HG02852 (cell line): ENCODE measurements around the gene NFATC1.

Experiments used
- ATAC-seq: cut with Tn5 transposase; IDR thresholded peaks from one replicate; pipeline ENCODE4 v1.9.1; 2021; ENCODE audit warnings: mild to moderate bottlenecking, moderate library complexity; ENCODE audit not compliant: unreplicated experiment

The NFATC1 gene

DNA sequence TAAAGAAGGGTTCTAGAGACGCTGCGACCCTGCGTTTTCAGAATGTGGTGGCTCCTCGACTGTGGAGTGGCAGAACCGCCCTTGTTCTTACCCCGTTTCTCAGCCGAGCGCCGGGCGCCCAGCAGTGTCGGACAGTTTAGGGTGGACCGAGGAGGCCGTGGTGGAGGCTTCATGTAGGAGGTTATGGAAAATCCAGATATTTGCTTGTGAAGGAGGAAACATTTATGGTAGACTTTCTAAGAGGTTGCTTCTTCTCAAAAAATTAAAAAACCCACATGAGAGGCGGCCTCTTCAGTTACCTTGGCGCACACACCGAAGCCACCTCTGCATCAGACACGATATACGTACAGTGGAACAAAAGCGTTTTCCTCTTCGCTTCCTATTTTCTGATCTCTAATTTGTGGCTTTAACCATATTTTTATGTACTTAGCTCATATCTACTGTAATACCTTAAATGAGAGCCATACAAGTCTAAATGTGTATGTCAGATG, 120.8 kb downstream of the NFATC1 start:
- ATAC-seq = no peak

DNA sequence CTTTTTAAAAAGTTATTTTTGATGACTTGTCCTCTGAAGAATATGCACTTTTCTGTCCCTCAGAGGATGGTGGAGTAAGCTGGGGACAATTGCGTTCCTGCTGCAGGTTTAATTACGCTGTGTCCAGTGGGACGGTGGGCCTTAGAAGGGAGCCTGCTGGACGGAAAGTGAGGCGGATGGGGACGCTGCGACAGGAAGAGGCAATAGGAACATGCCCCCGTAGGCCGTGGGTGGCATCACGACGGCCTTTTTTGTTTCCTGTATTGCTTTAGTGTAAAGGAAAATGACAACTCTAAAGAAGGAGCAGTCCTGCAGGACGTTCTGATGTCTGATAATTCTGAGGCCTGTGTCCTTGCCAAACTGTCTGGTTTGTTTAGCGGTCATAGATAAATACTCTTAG, 121.6 kb downstream of the NFATC1 start:
- no peak for ATAC-seq

DNA sequence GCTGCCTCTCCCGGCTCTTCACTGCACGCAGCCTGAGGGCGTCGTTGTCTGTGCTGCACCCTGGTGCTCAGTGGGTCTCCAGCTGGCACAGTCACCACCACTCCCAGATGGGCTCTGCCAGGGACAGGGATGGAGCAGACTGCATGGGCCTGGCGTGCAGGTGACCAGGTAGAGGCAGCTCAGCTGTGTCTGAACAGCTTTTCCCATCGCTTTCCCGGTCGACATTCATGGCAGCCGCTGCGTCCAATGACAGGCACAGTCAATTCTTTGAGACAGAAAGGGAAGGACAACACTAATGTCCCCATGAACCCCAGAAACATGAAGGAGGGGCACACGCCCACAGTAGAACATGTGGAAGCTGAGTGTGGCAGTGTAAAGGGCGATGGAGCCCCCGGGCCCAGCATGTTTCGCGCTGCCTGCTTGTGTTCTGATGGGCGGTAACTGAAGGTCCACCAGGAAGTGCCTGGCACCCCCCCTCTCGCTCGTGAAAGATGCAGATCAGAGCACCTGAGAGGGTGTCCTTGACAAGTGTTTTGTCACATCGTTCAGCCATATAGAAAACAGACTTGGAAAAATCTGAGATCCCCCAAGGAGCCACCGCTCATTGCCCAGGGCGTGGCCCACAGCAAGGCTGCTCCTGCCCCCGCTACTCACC, 122.4 kb downstream of the NFATC1 start:
- ATAC-seq = no peak

DNA sequence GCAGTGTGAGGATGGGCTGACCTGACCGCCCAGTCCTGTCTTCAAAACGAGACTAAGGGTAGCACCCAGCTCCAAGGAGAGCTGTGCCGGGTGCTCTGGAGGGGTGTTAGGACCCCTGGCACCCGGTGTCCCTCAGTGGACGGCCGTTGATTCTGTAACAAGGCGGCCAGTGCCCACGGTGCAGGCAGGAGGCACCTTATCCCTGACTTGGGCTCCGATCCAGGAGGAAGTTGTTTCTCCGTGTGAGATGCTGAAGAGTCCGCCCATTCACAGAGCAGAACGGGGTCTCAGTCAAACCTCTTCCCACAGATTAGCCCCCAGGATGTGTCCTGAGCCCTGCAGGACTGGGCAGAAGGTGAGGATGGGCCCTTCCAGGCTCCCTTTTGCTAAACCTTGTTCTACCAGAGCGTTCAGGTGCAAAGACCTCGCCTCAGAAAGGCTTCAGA, 123.0 kb downstream of the NFATC1 start:
- no peak for ATAC-seq

DNA sequence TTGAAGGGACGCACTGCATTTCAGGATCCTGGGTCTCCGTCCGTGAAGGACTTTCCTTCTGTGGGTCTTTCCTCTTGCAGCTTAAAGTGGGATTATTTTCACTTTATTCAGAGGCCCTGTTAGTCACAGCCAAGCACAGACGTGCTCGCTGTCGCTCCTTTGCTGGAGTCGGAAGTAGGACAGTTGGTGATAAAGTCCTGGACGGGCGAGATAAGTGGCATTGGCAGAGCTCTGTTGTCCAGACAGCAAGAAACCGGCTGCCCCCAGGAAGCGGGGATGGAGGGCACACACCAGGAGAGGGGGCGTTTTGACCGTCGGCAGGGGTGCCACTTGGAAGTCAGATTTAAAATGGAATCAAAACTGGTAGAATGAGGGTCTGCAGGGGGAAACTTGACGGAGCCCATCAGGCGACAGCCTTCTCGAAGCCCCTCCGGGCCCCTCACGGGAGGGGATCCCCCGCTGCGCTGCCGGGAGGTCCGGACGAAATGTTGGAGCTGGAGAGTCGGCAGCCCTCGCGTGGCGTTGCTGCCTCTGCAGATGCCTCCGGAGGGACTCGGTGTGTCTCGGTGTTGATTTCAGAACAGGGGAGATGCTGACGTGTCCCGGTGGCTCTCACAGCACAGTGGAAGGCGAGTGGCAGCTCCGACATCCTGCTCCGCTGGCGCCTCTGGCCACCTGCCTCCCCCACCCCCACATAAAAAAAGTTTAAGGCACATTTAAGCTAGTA, 124.2 kb downstream of the NFATC1 start:
- ATAC-seq = no peak

DNA sequence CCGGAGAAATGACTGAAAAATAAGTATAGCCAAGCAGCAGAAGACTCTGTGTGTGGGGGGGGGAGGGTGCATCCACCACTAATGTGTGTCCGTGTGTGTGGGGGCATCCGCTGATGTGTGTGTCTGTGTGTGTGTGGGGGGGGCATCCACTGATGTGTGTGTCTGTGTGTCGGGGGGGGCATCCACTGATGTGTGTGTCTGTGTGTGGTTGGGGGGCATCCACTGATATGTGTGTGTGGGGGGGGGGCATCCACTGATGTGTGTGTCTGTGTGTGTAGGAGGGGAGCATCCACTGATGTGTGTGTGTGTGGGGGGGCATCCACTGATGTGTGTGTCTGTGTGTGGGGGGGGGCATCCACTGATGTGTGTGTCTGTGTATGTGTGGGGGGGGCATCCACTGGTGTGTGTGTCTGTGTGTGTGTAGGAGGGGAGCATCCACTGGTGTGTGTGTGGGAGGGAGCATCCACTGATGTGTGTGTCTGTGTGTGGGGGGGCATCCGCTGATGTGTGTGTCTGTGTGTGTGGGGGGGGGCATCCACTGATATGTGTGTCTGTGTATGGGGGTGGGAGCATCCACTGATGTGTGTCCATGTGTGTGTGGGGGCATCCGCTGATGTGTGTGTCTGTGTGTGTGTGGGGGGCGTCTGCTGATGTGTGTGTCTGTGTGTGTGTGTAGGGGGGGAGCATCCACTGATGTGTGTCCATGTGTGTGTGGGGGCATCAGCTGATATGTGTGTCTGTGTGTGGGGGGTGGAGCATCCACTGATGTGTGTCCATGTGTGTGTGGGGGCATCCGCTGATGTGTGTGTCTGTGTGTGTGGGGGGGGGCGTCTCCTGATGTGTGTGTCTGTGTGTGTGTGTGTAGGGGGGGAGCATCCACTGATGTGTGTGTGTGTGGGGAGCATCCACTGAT, 125.0 kb downstream of the NFATC1 start:
- ATAC-seq = no peak

DNA sequence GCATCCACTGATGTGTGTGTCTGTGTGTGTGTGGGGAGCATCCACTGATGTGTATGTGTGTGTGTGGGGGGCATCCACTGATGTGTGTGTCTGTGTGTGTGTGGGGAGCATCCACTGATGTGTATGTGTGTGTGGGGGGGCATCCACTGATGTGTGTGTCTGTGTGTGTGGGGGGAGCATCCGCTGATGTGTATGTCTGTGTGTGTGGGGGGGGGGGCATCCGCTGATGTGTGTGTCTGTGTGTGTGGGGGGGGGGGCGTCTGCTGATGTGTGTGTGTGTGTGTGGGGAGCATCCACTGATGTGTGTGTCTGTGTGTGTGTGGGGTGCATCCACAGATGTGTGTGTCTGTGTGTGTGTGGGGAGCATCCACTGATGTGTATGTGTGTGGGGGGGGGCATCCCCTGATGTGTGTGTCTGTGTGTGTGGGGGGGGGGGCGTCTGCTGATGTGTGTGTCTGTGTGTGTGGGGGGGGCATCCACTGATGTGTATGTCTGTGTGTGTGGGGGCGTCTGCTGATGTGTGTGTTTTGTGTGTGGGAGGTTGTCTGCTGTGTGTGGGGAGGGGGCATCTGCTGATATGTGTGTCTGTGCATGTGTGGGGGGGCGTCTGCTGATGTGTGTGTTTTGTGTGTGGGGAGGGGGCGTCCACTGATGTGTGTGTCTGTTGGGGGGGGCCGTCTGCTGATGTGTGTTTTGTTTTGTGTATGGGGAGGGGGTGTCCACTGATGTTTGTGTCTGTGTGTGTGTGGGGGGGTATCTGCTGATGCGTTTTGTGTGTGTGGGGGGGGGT, 125.9 kb downstream of the NFATC1 start:
- no peak for ATAC-seq

DNA sequence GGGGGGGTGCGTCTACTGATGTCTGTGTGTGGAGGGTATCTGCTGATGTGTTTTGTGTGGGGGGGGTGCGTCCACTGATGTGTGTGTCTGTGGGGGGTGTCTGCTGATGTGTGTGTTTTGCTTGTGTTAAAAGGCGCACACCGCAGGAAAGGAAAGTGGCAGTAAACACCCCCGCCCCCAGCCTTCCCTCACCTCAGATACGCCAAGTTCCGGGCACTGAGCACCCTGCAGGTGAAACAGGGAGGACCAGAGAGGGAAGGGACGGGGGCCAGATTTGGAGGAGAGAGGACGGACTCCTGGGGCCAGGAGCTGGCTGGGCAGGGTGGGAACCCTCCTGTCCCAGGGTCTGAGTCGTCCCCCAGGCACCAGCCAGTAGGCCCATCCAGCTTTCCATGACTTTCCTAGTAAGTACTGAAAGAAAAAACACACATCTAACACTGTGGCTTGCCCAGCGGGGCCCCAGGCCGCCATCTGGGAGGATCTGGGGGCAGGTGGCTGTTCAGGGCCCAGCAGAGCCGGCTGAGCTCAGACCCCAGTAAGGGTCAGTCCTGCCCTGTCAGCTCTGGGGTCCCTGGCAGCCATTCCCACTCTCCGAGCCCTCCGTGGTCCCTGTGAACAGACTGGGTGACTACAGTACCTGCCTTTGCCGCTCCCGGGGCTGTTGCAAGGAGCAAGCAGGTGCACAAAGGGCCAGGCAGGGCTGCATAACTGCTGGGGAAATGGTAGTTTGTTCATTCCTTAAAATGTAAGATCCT, 126.9 kb downstream of the NFATC1 start:
- ATAC-seq = peak; percentile 12

DNA sequence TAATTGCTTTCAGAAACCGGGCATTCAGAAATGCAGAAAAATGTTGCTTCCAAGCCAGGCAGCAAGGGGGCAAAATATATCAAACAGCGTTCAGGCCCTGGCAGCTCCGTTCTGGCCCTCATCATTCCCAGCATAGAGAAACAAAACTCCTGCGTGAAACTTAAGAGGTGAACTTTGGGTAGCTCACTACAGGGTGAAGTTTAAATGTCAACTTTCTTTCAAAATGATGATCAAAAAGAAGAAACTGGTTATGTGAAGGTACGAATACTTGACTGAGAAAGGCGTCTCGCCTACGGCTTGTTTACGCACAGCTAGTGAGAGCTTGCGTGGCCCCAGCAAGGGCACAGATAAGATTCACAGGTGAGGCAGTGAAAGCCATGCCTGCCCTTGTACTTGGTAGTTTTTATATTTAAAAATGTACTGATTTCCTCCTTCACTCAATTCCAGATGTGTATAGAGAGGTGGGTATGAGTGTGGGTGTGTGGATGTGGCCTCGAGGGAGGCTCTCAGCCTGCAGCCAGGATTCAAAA, 127.5 kb downstream of the NFATC1 start:
- ATAC-seq = peak; percentile 49

DNA sequence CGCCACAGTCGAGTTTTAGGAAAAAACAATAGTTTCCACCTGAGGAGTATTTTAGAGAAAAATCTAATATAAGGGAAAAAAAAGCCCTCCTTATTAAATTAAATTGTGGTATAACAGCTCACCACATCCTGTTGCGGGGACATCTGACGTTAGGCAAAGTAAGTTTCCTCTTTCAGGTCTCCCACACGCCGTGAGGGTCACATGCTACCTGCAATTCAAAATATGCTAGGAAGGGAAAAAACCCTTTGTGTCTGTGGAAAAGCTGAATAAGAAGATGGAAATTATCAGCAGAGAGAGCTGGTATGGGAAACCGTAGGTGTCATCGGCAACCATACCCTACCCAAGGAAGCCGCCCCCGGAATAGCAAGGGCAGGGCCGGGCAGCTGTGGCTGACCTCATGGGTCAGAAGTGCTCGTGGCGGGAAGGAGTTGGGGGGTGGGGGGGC, 128.0 kb downstream of the NFATC1 start:
- peak; percentile 71 for ATAC-seq

DNA sequence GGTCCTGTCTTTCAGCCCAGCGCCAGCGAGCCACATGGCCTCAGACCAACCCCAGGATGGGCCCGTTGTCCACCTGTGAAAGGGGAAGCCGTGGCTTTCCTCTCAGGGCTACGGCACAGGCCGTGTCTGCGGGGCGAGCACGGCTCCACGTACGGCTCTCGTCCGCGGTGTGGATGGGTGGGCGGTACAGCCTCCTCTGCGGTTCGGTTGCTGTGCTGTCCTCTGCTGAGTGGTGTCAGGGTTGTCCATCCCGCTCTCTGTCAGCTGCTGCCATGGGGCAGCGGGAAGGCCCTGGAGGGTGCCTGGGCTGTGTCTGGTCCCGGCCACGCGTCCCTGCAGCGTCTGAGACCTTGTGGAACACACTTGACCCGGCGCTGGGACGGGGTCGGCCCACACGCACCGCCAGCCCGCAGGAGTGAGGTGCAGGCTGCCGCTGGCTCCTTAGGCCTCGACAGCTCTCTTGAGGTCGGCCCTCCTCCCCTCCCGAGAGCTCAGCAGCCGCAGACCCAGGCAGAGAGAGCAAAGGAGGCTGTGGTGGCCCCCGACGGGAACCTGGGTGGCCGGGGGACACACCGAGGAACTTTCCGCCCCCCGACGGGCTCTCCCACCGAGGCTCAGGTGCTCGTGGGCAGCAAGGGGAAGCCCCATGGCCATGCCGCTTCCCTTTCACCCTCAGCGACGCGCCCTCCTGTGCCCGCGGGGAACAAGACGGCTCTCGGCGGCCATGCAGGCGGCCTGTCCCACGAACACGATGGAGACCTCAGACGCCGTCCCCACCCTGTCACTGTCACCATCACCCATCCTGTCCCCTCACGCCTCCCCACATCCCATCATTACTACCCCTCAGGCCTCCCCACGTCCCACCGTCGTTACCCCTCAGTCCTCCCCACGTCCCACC, 128.7 kb downstream of the NFATC1 start:
- peak; percentile 33 for ATAC-seq

DNA sequence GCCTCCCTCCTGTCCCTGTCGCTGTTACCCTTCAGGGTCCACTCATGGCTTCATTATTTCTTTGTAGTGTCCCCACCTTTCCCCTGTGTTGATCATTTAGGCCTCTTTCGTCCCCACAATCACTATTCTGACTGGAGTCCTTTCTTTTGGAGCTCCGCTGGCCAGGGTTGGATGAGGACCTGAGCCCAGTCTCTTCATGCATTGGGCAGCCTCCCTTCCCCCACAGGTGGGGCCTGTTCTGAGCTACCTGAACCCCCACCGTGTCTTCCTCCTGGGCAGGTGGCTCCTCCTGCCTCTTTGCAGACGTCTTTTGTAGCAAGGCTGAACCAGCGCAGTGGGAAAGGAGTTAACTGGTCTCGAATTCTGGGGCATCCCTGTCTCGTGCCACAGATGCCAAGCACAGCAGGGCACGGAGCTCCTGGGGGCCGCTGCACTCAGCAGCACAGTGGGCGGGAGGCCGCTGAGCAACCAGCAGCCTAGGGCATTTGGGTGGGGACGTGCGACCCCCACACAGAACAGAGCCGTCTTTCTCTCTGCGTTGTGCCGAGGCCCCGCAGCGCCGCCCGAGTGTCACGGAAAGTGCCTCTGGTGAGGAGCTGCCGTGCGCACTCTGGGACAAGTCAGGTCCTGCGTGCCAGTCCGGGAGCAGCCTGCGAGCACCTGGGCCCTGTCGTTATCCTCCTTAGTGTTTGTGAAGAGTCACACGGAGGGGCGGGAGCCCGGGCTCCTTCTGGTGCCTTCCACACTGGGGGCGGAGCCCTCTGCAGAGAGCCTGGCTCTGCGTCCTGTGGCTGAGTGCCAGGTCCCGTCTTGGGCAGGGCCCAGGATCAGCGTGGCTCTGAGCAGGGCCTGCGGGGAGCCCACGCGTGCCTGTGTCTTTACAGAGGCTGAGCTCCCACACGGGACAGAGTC, 130.1 kb downstream of the NFATC1 start:
- ATAC-seq = no peak

DNA sequence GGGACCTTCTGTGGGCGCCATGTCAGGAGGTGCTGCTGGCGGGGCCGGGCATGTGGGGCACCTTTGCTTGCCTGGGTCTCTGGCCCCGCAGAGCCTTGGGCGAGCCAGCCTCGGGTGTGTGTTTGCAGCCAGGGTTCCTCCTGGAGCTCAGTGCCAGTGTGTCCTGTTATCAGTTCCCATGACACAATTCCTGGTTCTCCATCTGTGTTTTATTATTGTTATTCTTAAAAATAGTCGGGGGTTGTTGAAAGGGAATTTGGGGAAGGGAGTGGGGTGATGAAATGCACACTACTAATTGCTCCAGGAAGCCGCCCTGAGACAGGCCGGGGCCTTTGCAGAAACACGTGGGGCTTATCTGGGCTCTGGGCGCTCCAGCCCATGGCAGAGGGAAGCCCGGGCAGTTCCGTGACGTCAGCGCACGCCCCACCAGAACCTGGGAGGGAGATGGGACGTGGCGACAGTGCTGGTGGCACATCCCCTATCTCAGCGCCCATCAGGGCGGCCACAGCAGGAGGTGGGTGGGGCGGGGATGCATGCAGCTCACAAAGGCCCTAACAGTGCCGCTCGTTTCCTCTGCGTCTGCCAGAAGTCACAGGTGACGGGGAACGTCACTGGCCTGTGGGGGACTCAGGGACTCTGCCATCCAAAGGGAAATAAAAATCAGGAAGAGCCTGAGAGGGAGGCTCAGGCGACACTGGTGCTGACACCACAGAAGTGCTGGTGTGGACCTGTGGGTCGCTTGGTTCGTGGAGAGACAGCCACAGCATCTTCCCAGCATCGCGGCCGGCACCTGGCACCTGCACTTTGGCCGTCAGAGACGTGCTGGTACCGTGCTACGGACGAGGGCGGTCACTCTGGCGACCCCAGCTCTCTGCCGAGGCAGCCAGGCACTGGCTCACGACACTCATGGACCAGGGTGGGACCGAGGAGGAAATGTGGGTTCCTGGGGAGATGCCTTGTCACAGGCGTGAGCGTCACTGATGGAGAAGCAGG, 131.0 kb downstream of the NFATC1 start:
- no peak for ATAC-seq

DNA sequence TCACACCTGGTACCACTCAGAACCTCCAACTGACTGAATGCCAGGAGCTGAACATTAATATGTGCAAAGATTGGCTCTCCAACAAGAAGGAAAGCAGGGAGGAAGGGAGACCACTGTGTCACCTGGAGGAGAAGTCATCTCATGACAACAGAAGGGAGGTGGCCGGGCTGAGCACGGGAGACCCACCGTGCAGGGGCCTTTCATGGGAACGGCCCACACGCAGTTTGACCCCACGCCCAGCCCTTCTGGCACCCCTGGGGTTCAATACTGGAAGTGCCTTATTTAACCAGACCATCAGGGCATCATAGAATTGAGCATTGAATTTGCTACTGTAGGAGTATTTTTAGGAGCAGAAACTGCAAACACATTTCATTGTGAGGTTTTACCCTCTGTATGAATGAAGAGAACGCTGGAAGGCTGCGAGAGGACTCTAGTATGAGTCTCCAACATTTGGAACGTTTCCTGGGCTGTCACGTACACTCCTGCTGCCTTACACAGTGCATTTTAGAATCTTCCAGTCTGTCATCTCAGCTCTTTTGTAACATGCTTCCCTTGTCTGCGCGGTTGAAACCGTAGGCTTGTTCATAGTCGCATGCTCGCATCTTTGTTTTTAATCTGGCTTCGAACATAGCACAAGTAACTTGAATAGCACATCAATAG, 132.1 kb downstream of the NFATC1 start:
- ATAC-seq = no peak

DNA sequence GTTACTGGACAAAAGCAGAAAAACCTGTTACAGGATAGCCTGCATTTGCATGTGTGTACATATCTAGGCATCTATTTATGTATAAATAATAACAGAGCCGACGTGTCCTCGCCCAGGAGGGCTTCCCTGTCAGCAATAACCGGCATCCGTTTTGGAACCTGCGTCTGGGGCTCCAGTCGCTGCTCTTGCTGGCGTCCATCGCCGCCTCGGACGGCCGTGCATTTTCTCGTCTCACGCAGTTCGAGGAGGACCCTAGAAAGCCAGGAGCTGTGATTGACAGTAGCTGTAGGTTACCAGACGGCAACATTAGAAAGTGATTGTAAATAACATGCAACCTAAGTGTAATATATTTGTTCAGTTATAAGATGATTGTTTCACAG, 132.6 kb downstream of the NFATC1 start:
- ATAC-seq = no peak

DNA sequence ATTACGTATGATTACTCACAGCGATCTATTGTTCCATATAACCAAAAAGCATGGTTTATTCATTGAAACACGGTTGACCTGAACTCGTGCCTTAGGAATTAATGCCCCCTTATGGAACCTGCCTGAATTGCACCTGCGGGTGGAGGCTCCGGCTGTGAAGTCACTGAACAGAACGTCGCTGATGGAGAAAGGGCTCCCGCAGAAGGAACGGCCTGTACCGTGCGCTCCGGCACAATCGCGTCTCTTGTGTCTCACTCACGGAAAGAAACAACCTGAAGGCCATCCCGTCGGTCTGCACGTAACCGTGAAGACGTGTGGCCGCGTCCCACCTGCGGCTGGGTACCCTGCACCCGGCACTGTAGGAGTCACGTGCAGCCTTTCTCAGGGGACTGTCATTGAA, 133.1 kb downstream of the NFATC1 start:
- no peak for ATAC-seq
